HCEC 1CT (cell line): ENCODE measurements around the gene ALOXE3.

ENCODE experiments used
- DNase-seq: peaks from one replicate; pipeline ENCODE4 v3.0.0-alpha.2; 2017

ALOXE3 gene

GRCh38 chr17:8046306-8046928 is 71.9 kb downstream of the ALOXE3 start:
- no peak for DNase-seq
